OCI-LY7 (cell line): Measurements from ENCODE around the gene ABHD8. TPM values are rescaled to one million over a fixed set of nuclear protein-coding genes. Genes with fewer than 3 reads are reported as not detected.

ENCODE experiments used
- BruUV-seq: library from RNA; stranded (reverse); fragments of 400-500 nt; replicated peaks from 2 replicates; lab custom pipeline; 2021; lab: Mats Ljungman, UMichigan
- CTCF ChIA-PET: fragments of 300-600 bp; sonication (Branson Sonifier 250); formaldehyde crosslinking; loops from one replicate; lab custom pipeline; 2022; ENCODE audit warnings: antibody characterized with exemption; ENCODE audit not compliant: unreplicated experiment; lab: Charles Lee
- POLR2A ChIA-PET: fragments of 300-600 bp; sonication (Branson Sonifier 250); formaldehyde crosslinking; loops from one replicate; lab custom pipeline; 2022; ENCODE audit warnings: antibody characterized with exemption; lab: Charles Lee
- DNase-seq: peaks from one replicate; pipeline ENCODE4 v3.0.0-alpha.2; 2015; ENCODE audit warnings: low spot score
- H2AFZ ChIP-seq: fragments of 200-600 bp; sonication (generic), shearing (Covaris generic); 2 replicates; pipeline ENCODE4 v1.6.1; 2014; ENCODE audit warnings: mild to moderate bottlenecking, antibody characterized with exemption, low read length, moderate library complexity
- H3K27ac ChIP-seq: fragments of 200-600 bp; sonication (generic); 2 replicates; pipeline ENCODE4 v1.5.1; 2014; ENCODE audit warnings: mixed run types, low read depth, mild to moderate bottlenecking, moderate library complexity, low read length, inconsistent platforms; ENCODE audit not compliant: poor library complexity, severe bottlenecking
- H3K36me3 ChIP-seq: fragments of 200-600 bp; sonication (generic); 2 replicates; pipeline ENCODE4 v1.6.1; 2014; ENCODE audit warnings: mild to moderate bottlenecking, antibody characterized with exemption, low read length, moderate library complexity, mixed read lengths; ENCODE audit not compliant: insufficient read depth
- H3K4me1 ChIP-seq: fragments of 200-600 bp; sonication (generic); 2 replicates; pipeline ENCODE4 v1.5.1; 2014; ENCODE audit warnings: mild to moderate bottlenecking, low read length; ENCODE audit not compliant: insufficient read depth, poor library complexity, severe bottlenecking
- H3K4me2 ChIP-seq: fragments of 200-600 bp; sonication (generic); 2 replicates; pipeline ENCODE4 v1.6.1; 2014; ENCODE audit warnings: mild to moderate bottlenecking, low read length
- H3K4me3 ChIP-seq: fragments of 200-600 bp; sonication (generic); 2 replicates; pipeline ENCODE4 v1.5.1; 2014; ENCODE audit warnings: mild to moderate bottlenecking, low read depth, low read length; ENCODE audit not compliant: poor library complexity, severe bottlenecking
- H3K79me2 ChIP-seq: fragments of 200-600 bp; sonication (generic); 2 replicates; pipeline ENCODE4 v1.6.1; 2016; ENCODE audit warnings: low read depth, mild to moderate bottlenecking, low read length, moderate library complexity, mixed read lengths; ENCODE audit not compliant: insufficient read depth
- H3K9me2 ChIP-seq: fragments of 200-600 bp; sonication (generic); 2 replicates; pipeline ENCODE4 v1.6.1; 2016; ENCODE audit warnings: mild to moderate bottlenecking, low read length, mixed read lengths; ENCODE audit not compliant: insufficient read depth
- H3K9me3 ChIP-seq: fragments of 200-600 bp; sonication (generic); 2 replicates; pipeline ENCODE4 v1.6.1; 2014; ENCODE audit warnings: mild to moderate bottlenecking, mixed run types, low read length, mixed read lengths
- H4K20me1 ChIP-seq: fragments of 200-600 bp; sonication (generic); 2 replicates; pipeline ENCODE4 v1.6.1; 2014; ENCODE audit warnings: mild to moderate bottlenecking, antibody characterized with exemption, low read length, moderate library complexity, mixed read lengths; ENCODE audit not compliant: insufficient read depth
- EZH2phosphoT487 ChIP-seq: fragments of 200-600 bp; sonication (generic); IDR thresholded peaks from 2 replicates; pipeline ENCODE4 v1.6.1; 2018; ENCODE audit warnings: low read depth, borderline replicate concordance, mild to moderate bottlenecking, mixed run types, antibody characterized with exemption, low read length, moderate library complexity, mixed read lengths
- intact Hi-C: fragments of 100-400 bp; cut with micrococcal nuclease; formaldehyde crosslinking; loops from one replicate; pipeline ENCODE4 v1.10.0; 2022; ENCODE audit not compliant: unreplicated experiment
- total RNA-seq, 2 experiments: library from RNA; depleted of rRNA in 1 of 2; stranded (reverse); fragments of >200 nt in 1 of 2; shearing (Covaris generic) in 1 of 2; gene quantifications; 2 replicates each; pipeline ENCODE4 v1.2.3, GENCODE V29; 2014 to 2022
- TF ChIP-seq, protein P1 (sequence below): fragments of 200-600 bp; sonication (generic); conservative IDR thresholded peaks from 2 replicates; pipeline ENCODE4 v1.5.1; 2014; ENCODE audit warnings: mild to moderate bottlenecking, antibody characterized with exemption, low read length, moderate library complexity, mixed read lengths

Gene ABHD8
- total RNA-seq, 2 experiments from 2014 or later = 11.6 to 18.9 TPM

DNA sequence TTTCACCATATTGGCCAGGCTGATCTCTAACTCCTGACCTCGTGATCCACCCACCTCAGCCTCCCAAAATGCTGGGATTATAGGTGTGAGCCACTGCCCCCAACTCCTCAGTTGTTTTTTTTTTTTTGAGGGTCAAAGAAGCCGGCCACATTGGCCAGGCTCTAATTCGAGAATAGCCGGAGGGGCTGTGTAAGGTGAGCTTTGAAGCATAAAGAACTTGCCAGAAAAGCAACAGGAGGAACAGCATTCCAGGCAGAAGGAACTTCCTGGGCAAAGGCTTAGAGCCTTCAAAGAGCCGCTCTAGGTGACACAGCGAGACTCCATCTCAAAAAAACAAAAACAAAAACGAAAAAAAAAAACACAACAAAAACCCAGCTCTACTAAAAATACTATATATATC is 37.2 kb downstream of the ABHD8 start:
- Histone ChIP-seq H3K9me3 (no peaks in the 10 kb centered on the region), H2AFZ (peak overlapping the region; percentile 74; the same call in 1 of the 2 replicates), H3K79me2 (peaks cover 17% of the 10 kb centered on the region), H3K4me3 (peak overlapping the region; percentile 61), H3K4me1 (peaks cover 50% of the 10 kb centered on the region), H3K27ac (peak overlapping the region; percentile 83), H4K20me1 (no peaks in the 10 kb centered on the region), H3K4me2 (peak overlapping the region; percentile 69), H3K36me3 (peaks cover 15% of the 10 kb centered on the region), H3K9me2 (no peaks in the 10 kb centered on the region)
- intact Hi-C loops = no loop called here
- TF ChIP-seq, protein P1, sequence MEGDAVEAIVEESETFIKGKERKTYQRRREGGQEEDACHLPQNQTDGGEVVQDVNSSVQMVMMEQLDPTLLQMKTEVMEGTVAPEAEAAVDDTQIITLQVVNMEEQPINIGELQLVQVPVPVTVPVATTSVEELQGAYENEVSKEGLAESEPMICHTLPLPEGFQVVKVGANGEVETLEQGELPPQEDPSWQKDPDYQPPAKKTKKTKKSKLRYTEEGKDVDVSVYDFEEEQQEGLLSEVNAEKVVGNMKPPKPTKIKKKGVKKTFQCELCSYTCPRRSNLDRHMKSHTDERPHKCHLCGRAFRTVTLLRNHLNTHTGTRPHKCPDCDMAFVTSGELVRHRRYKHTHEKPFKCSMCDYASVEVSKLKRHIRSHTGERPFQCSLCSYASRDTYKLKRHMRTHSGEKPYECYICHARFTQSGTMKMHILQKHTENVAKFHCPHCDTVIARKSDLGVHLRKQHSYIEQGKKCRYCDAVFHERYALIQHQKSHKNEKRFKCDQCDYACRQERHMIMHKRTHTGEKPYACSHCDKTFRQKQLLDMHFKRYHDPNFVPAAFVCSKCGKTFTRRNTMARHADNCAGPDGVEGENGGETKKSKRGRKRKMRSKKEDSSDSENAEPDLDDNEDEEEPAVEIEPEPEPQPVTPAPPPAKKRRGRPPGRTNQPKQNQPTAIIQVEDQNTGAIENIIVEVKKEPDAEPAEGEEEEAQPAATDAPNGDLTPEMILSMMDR = no peak
- TF ChIP-seq EZH2phosphoT487 = no peak
- no TSS peak for BruUV-seq
- no peak for DNase-seq
- ChIA-PET CTCF (interaction anchor here (1.2 kb wide), 1 partner anchor 15 kb away, joined by 4 read pairs; no protein-coding TSS in a partner anchor), POLR2A (interaction anchor here (1.2 to 2.3 kb wide), 8 partner anchors 8 to 139 kb away, joined by 3 to 28 read pairs (median 7); partner anchors contain the start of genes ANKLE1, BST2, DDA1 and USE1)

GRCh38 chr19:17264641-17264979 is 38.6 kb downstream of the ABHD8 start, which contains the start of gene USHBP1:
Gene USHBP1 (minus strand): TSS chr19:17264745. CDS start chr19:17264299, 446 bp downstream.
- Histone ChIP-seq H3K27ac (peak within 1 kb of the TSS; percentile 51), H3K9me2 (no peaks in the 10 kb centered on the region), H2AFZ (peak within 1 kb of the TSS; percentile 65; the same call in 1 of the 2 replicates), H3K36me3 (peaks cover 4% of the 10 kb centered on the region; the same call in 1 of the 2 replicates), H3K4me2 (peak within 1 kb of the TSS; percentile 62), H3K4me3 (peak within 1 kb of the TSS; percentile 21), H4K20me1 (no peaks in the 10 kb centered on the region), H3K4me1 (peaks cover 56% of the 10 kb centered on the region), H3K9me3 (no peaks in the 10 kb centered on the region), H3K79me2 (peaks cover 17% of the 10 kb centered on the region)
- no peak for TF ChIP-seq EZH2phosphoT487
- TF ChIP-seq, protein P1 = no peak
- DNase-seq = peak; percentile 72
- intact Hi-C loops = no loop called here
- POLR2A ChIA-PET = interaction anchor here (1.2 to 2.4 kb wide), 3 partner anchors 13 to 23 kb away, joined by 5 to 19 read pairs (median 7); partner anchors contain the start of gene ANKLE1
- BruUV-seq = no TSS peak
- CTCF ChIA-PET = interaction anchor here (0.5 to 1.0 kb wide), 3 partner anchors 16 to 40 kb away, joined by 3 read pairs; no protein-coding TSS in a partner anchor
